ENCODE measurements around the gene PCSK4.

GRCh38 chr19:1469255-1470054, 20.7 kb downstream of the PCSK4 start:
- TF ChIP-seq CTCF (IDR thresholded peaks at IDR 0.05) = peak; percentile 36
- TF ChIP-seq ZFX (IDR thresholded peaks at IDR 0.05; ENCODE audit: borderline replicate concordance) = no peak

All from 22Rv1 (cell line).